A549 (cell line): ENCODE results near the gene CLDN2. TPM values are rescaled to one million over a fixed set of nuclear protein-coding genes. Genes with fewer than 3 reads are reported as not detected.

Experiments used
- ATOH8 ChIP-seq: fragments of 250-450 bp; sonication (Bioruptor Pico); IDR thresholded peaks from 2 replicates; pipeline ENCODE4 v1.5.0; 2020; ENCODE audit warnings: low read depth, mild to moderate bottlenecking, moderate library complexity
- BCL3 ChIP-seq: fragments of >200 bp; sonication (Bioruptor Twin); formaldehyde crosslinking; IDR thresholded peaks from 3 replicates; pipeline ENCODE4 v1.6.1; 2016
- BHLHE40 ChIP-seq: IDR thresholded peaks from 2 replicates; pipeline ENCODE4 v1.6.1; 2012; ENCODE audit warnings: low read depth, low read length, inconsistent platforms
- CBX8 ChIP-seq: fragments of 200-600 bp; sonication (generic); IDR thresholded peaks from 2 replicates; pipeline ENCODE4 v1.6.1; 2016
- CHD2 ChIP-seq: fragments of 150-350 bp; IDR thresholded peaks from 2 replicates; pipeline ENCODE4 v1.6.1; 2014; ENCODE audit warnings: low read length; ENCODE audit not compliant: partially characterized antibody
- CTCF ChIP-seq: fragments of >200 bp; sonication (Bioruptor Twin); formaldehyde crosslinking; IDR thresholded peaks from 3 replicates; pipeline ENCODE4 v1.5.1; 2016
- E2F6 ChIP-seq: IDR thresholded peaks from 2 replicates; pipeline ENCODE4 v1.6.1; 2012; ENCODE audit warnings: low read depth, borderline replicate concordance
- EHF ChIP-seq: fragments of 250-450 bp; sonication (Bioruptor Pico); IDR thresholded peaks from 2 replicates; pipeline ENCODE4 v1.5.0; 2020; ENCODE audit warnings: mild to moderate bottlenecking
- EHMT2 ChIP-seq: fragments of 200-600 bp; sonication (generic); IDR thresholded peaks from 2 replicates; pipeline ENCODE4 v1.6.1; 2016; ENCODE audit warnings: antibody characterized with exemption, low read depth, mild to moderate bottlenecking, moderate library complexity
- ESRRA ChIP-seq: fragments of 150-350 bp; IDR thresholded peaks from 2 replicates; pipeline ENCODE4 v1.6.1; 2014; ENCODE audit warnings: mild to moderate bottlenecking, low read length, borderline replicate concordance
- FOSL2 ChIP-seq, 2 experiments: fragments of 450-650 bp in 1 of 2; fragments of >200 bp in 1 of 2; sonication (Bioruptor Twin) in 1 of 2; formaldehyde crosslinking; IDR thresholded peaks; 2 replicates each; pipeline versions ENCODE4 v1.5.0 to v1.6.1; 2016 to 2020; ENCODE audit warnings: mild to moderate bottlenecking in 1 of 2, moderate library complexity in 1 of 2
- FOXS1 ChIP-seq: fragments of 250-450 bp; sonication (Bioruptor Pico); IDR thresholded peaks from 2 replicates; pipeline ENCODE4 v1.5.0; 2020; ENCODE audit warnings: mild to moderate bottlenecking, moderate library complexity
- GATA3 ChIP-seq: IDR thresholded peaks from 2 replicates; pipeline ENCODE4 v1.6.1; 2012; ENCODE audit warnings: borderline replicate concordance
- HES2 ChIP-seq: fragments of >200 bp; sonication (Bioruptor Twin); formaldehyde crosslinking; IDR thresholded peaks from 2 replicates; pipeline ENCODE4 v1.6.1; 2016
- HEYL ChIP-seq: fragments of 250-450 bp; sonication (Bioruptor Pico); IDR thresholded peaks from 2 replicates; pipeline ENCODE4 v1.8.0; 2021; ENCODE audit warnings: mild to moderate bottlenecking, moderate library complexity
- HOXA7 ChIP-seq: fragments of 250-450 bp; sonication (Bioruptor Pico); IDR thresholded peaks from 2 replicates; pipeline ENCODE4 v1.5.0; 2020; ENCODE audit warnings: mild to moderate bottlenecking, moderate library complexity
- JUN ChIP-seq, 2 experiments: fragments of >200 bp; sonication (Bioruptor Twin); formaldehyde crosslinking; IDR thresholded peaks; 2 replicates in 1 of 2; 3 replicates in 1 of 2; pipeline ENCODE4 v1.6.1; 2016 to 2017
- KDM1A ChIP-seq: fragments of 200-600 bp; sonication (generic); IDR thresholded peaks from 2 replicates; pipeline ENCODE4 v1.6.1; 2016; ENCODE audit warnings: low read depth, mild to moderate bottlenecking
- KDM5A ChIP-seq: fragments of 200-600 bp; sonication (generic); IDR thresholded peaks from 2 replicates; pipeline ENCODE4 v1.6.1; 2016; ENCODE audit warnings: antibody characterized with exemption, mild to moderate bottlenecking
- MAFK ChIP-seq: fragments of 450-650 bp; IDR thresholded peaks from 2 replicates; pipeline ENCODE4 v1.6.1; 2014; ENCODE audit not compliant: partially characterized antibody
- NFE2L2 ChIP-seq: fragments of 150-350 bp; conservative IDR thresholded peaks from 2 replicates; pipeline ENCODE4 v1.6.1; 2014; ENCODE audit warnings: low read length
- NPAS2 ChIP-seq: fragments of 250-450 bp; sonication (Bioruptor Pico); IDR thresholded peaks from 2 replicates; pipeline ENCODE4 v1.8.0; 2022; ENCODE audit warnings: mild to moderate bottlenecking, moderate library complexity, borderline replicate concordance
- RAD21 ChIP-seq, 2 experiments: fragments of >200 bp in 1 of 2; sonication (Bioruptor Twin) in 1 of 2; formaldehyde crosslinking in 1 of 2; IDR thresholded peaks in 1 of 2; conservative IDR thresholded peaks in 1 of 2; 2 replicates in 1 of 2; 3 replicates in 1 of 2; pipeline ENCODE4 v1.6.1; 2012 to 2018; ENCODE audit warnings: inconsistent platforms in 1 of 2
- RARB ChIP-seq: fragments of 250-450 bp; sonication (Bioruptor Pico); IDR thresholded peaks from 2 replicates; pipeline ENCODE4 v1.8.0; 2021; ENCODE audit warnings: mild to moderate bottlenecking, moderate library complexity
- RCOR1 ChIP-seq: fragments of 150-350 bp; IDR thresholded peaks from 2 replicates; pipeline ENCODE4 v1.6.1; 2014; ENCODE audit warnings: antibody characterized with exemption, low read length, low read depth
- REST ChIP-seq: fragments of 200-600 bp; sonication (generic); IDR thresholded peaks from 2 replicates; pipeline ENCODE4 v1.6.1; 2016; ENCODE audit warnings: antibody characterized with exemption, mild to moderate bottlenecking, moderate library complexity
- TP53 ChIP-seq: fragments of 250-450 bp; sonication (Bioruptor Pico); IDR thresholded peaks from 2 replicates; pipeline ENCODE4 v1.5.0; 2021; ENCODE audit warnings: mild to moderate bottlenecking, moderate library complexity
- USF2 ChIP-seq: fragments of 450-650 bp; IDR thresholded peaks from 2 replicates; pipeline ENCODE4 v1.6.1; 2014; ENCODE audit warnings: antibody characterized with exemption
- ZC3H11A ChIP-seq: fragments of 450-650 bp; IDR thresholded peaks from 2 replicates; pipeline ENCODE4 v1.6.1; 2014; ENCODE audit warnings: antibody characterized with exemption, mild to moderate bottlenecking
- ZFP36 ChIP-seq: fragments of 450-650 bp; IDR thresholded peaks from 2 replicates; pipeline ENCODE4 v1.6.1; 2014; ENCODE audit warnings: borderline replicate concordance; ENCODE audit not compliant: partially characterized antibody
- ZNF302 ChIP-seq: fragments of 250-450 bp; sonication (Bioruptor Pico); IDR thresholded peaks from 2 replicates; pipeline ENCODE4 v1.9.0; 2021; ENCODE audit warnings: inconsistent platforms, mild to moderate bottlenecking, moderate library complexity
- ZSCAN20 ChIP-seq: fragments of 250-450 bp; sonication (Bioruptor Pico); IDR thresholded peaks from 2 replicates; pipeline ENCODE4 v1.8.0; 2022; ENCODE audit warnings: mild to moderate bottlenecking, moderate library complexity
- polyA plus RNA-seq, 4 experiments: library from polyadenylated mRNA; depleted of rRNA in 3 of 4; stranded (reverse); fragments of >200 nt; fragmentation: RNase III in 1 of 4; extraction: RNeasy Plus Mini Kit Qiagen cat#74134 plus additional on column Dnase treatment in 1 of 4; gene quantifications; 2 replicates in 3 of 4; 3 replicates in 1 of 4; pipeline ENCODE4 v1.2.3, GENCODE V29; 2011 to 2017

The CLDN2 gene
- polyA plus RNA-seq, 2 of the 4 experiments (the other 2 are of a cell fraction), result 28.1 to 28.6 TPM

GRCh38 chrX:106894978-106895452, 25.2 kb upstream of the CLDN2 start (continued):
- TF ChIP-seq NPAS2 (CRISPR knock-in tag) (no peak), KDM5A (no peak), ZSCAN20 (no peak), BCL3 (0 out of 3 replicates have a peak, but pooled peaks have one; percentile 49), HES2 (no peak), EHMT2 (no peak), RARB (CRISPR knock-in tag) (no peak), FOSL2 (IDR thresholded peaks at IDR 0.05) (peak; percentile 68), FOSL2 (CRISPR knock-in tag; IDR thresholded peaks at IDR 0.05) (peak; percentile 49), BHLHE40 (no peak), ZC3H11A (no peak), MAFK (no peak), EHF (CRISPR knock-in tag) (no peak), GATA3 (peak; percentile 79; the same call in 1 of the 2 replicates), KDM1A (peak; percentile 60; the same call in 1 of the 2 replicates), E2F6 (no peak), ATOH8 (CRISPR knock-in tag) (no peak), USF2 (no peak), CBX8 (no peak), ESRRA (no peak), RCOR1 (no peak), ZNF302 (CRISPR knock-in tag) (no peak), HEYL (CRISPR knock-in tag) (no peak), TP53 (CRISPR knock-in tag) (no peak), FOXS1 (CRISPR knock-in tag) (no peak), CHD2 (no peak), CTCF (no peak), HOXA7 (no peak), JUN (IDR thresholded peaks at IDR 0.05) (peak; percentile 74 to 85; a peak in 4 of 5 replicates), RAD21 (conservative IDR thresholded peaks at IDR 0.05 in 1 of 2, IDR thresholded peaks at IDR 0.05 in 1 of 2) (0 out of 5 replicates have a peak, but pooled peaks have one; percentile 2 to 9), REST (no peak), NFE2L2 (no peak), ZFP36 (no peak)
